HEK293T (cell line): ENCODE results near the gene MROH8.
A peak's percentile ranks its signal among the peaks of the same experiment; 100 is the strongest.

ENCODE experiments used
- CTCF ChIA-PET: fragments of 350-600 bp; formaldehyde crosslinking; extraction: SDS; loops from one replicate; lab custom pipeline; 2021; ENCODE audit warnings: antibody characterized with exemption, inconsistent platforms; lab: Yijun Ruan, JAX
- POLR2A ChIA-PET: fragments of 350-600 bp; formaldehyde crosslinking; extraction: SDS; loops from one replicate; lab custom pipeline; 2020; ENCODE audit warnings: antibody characterized with exemption, inconsistent platforms; lab: Yijun Ruan, JAX
- DNase-seq: peaks from one replicate; pipeline ENCODE4 v3.0.0; 2012; ENCODE audit warnings: mixed read lengths; ENCODE audit errors: extremely low spot score
- ARNT ChIP-seq: fragments of 450-650 bp; IDR thresholded peaks from 2 replicates; pipeline ENCODE4 v1.6.1; 2017; ENCODE audit warnings: mild to moderate bottlenecking
- BHLHE40 ChIP-seq: fragments of 450-650 bp; IDR thresholded peaks from 2 replicates; pipeline ENCODE4 v1.6.1; 2016; ENCODE audit warnings: mild to moderate bottlenecking, moderate library complexity, borderline replicate concordance
- CTBP1 ChIP-seq: fragments of 450-650 bp; IDR thresholded peaks from 2 replicates; pipeline ENCODE4 v1.6.1; 2016; ENCODE audit warnings: borderline replicate concordance
- ELF4 ChIP-seq: fragments of 450-650 bp; IDR thresholded peaks from 2 replicates; pipeline ENCODE4 v1.6.1; 2017; ENCODE audit warnings: antibody characterized with exemption
- FOXA1 ChIP-seq: fragments of 450-650 bp; IDR thresholded peaks from 2 replicates; pipeline ENCODE4 v1.6.1; 2016; ENCODE audit warnings: mild to moderate bottlenecking
- FOXK2 ChIP-seq: fragments of 450-650 bp; IDR thresholded peaks from 2 replicates; pipeline ENCODE4 v1.6.1; 2016; ENCODE audit warnings: mild to moderate bottlenecking
- HDGF ChIP-seq: fragments of 450-650 bp; IDR thresholded peaks from 2 replicates; pipeline ENCODE4 v1.6.1; 2017; ENCODE audit warnings: antibody characterized with exemption, borderline replicate concordance
- L3MBTL2 ChIP-seq: fragments of 450-650 bp; conservative IDR thresholded peaks from 2 replicates; pipeline ENCODE4 v1.6.1; 2016; ENCODE audit warnings: mild to moderate bottlenecking
- LEF1 ChIP-seq: fragments of 450-650 bp; IDR thresholded peaks from 2 replicates; pipeline ENCODE4 v1.6.1; 2017; ENCODE audit warnings: mild to moderate bottlenecking, borderline replicate concordance
- NFRKB ChIP-seq: fragments of 450-650 bp; IDR thresholded peaks from 2 replicates; pipeline ENCODE4 v1.6.1; 2016; ENCODE audit warnings: mild to moderate bottlenecking, moderate library complexity
- SP1 ChIP-seq: fragments of 450-650 bp; IDR thresholded peaks from 2 replicates; pipeline ENCODE4 v1.6.1; 2017
- SUZ12 ChIP-seq: fragments of 450-650 bp; IDR thresholded peaks from 2 replicates; pipeline ENCODE4 v1.6.1; 2016; ENCODE audit warnings: mild to moderate bottlenecking
- TARDBP ChIP-seq: fragments of 450-650 bp; IDR thresholded peaks from 2 replicates; pipeline ENCODE4 v1.6.1; 2016
- ZNF384 ChIP-seq: fragments of 450-650 bp; IDR thresholded peaks from 2 replicates; pipeline ENCODE4 v1.6.1; 2016
- TF ChIP-seq, protein P1 (sequence below): fragments of 450-650 bp; IDR thresholded peaks from 2 replicates; pipeline ENCODE4 v1.6.1; 2016

MROH8 gene

DNA sequence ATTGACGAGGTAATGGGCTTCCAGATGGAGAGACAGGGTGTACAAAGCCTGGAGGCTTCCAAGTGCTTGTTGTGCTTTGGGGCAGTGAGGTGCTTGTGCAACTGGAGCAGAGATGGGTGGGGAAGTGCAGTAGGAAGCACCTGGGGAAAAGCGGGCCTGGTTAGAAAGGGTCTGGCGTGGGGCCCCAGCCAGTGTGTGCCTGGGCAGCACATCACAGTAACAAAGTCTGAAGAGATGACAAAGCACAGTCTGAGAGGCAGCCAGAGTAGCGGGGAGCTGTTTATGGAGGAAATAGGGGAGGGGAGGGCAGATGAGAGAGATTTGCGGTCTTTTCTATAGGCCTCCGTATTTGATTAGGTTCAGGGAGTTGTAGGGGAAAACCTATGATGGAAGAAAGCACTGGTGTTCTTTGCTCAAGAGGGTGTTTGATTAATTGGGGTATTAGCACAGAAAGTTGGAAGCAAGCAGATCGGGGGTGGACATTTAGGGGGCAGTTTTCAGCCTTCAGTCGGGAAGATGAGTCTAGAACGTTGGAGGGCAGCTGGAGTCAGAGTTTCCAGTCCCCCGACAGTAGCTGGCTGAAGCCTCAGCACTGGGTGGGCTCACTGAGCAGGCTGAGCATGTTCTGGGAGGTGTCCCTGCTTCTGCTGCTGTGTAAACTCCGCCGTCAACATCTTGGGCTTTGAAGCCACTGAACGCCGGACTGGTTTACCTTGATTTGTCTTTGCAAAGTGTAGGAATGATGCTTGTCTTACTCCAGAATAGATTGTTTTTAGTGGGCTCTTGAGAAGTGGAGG, 15.5 kb upstream of the MROH8 start:
- POLR2A ChIA-PET: interaction anchor here (3.7 kb wide), 1 partner anchor 16 kb away, joined by 16 read pairs; the partner anchor contains the start of genes MROH8 and RPN2
- CTCF ChIA-PET: interaction anchor here (0.5 to 2.8 kb wide), 5 partner anchors 11 to 64 kb away, joined by 3 to 8 read pairs (median 3); no protein-coding TSS in a partner anchor
- DNase-seq: no peak
- TF ChIP-seq, protein P1, sequence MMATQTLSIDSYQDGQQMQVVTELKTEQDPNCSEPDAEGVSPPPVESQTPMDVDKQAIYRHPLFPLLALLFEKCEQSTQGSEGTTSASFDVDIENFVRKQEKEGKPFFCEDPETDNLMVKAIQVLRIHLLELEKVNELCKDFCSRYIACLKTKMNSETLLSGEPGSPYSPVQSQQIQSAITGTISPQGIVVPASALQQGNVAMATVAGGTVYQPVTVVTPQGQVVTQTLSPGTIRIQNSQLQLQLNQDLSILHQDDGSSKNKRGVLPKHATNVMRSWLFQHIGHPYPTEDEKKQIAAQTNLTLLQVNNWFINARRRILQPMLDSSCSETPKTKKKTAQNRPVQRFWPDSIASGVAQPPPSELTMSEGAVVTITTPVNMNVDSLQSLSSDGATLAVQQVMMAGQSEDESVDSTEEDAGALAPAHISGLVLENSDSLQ: no peak
- TF ChIP-seq CTBP1: no peak
- no peak for TF ChIP-seq SUZ12
- TF ChIP-seq SP1: no peak
- no peak for TF ChIP-seq ARNT
- no peak for TF ChIP-seq L3MBTL2
- TF ChIP-seq BHLHE40: no peak
- TF ChIP-seq LEF1: no peak
- no peak for TF ChIP-seq FOXA1
- no peak for TF ChIP-seq ELF4

DNA sequence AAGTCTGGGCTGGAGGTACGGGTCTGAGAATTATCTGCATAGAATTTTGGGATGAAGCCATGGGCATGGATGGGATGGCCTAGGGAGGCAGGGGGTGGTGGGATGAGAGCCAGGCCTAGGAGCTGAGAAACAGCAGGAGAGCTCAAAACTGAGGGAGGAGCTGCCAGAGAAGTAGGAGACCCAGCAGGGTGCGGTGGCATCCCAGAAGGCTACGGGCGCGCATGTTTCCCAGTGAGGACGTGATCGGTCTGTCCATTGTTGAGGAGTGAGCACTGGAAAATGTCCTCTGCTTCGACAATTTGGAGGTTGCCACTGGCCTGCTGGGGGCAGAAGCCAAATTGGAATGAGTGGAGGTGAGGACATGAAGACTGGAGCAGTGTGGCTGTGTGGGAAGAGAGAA, 14.5 kb upstream of the MROH8 start:
- DNase-seq: no peak
- ChIA-PET CTCF (no interaction called here), POLR2A (interaction anchor here (3.7 kb wide), 1 partner anchor 15 kb away, joined by 16 read pairs; the partner anchor contains the start of genes MROH8 and RPN2)
- TF ChIP-seq ELF4 (no peak), CTBP1 (no peak), BHLHE40 (no peak), ZNF384 (no peak), SUZ12 (no peak)

DNA sequence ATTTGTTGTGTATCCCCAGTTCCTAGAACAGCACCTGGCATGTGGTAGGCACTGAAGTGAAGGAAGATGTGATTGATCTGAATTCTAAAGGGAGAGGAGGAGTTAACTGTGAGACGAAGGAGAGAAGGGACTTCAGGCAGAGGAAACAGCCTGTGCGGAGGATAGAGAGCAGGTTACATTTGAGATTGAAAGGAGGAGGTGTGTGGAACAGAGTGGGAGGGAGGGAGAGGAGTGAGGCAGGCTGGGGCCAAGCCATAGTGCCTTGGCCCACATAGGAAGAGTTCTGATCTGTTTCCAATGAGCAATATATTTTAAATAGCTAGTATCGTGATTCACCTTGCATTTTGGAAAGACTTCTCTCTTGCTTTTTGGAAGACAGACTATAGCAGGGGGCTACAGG, 13.9 kb upstream of the MROH8 start:
- POLR2A ChIA-PET: interaction anchor here (3.7 kb wide), 1 partner anchor 15 kb away, joined by 16 read pairs; the partner anchor contains the start of genes MROH8 and RPN2
- DNase-seq: no peak
- TF ChIP-seq FOXK2: no peak
- no peak for TF ChIP-seq BHLHE40
- TF ChIP-seq FOXA1: no peak
- TF ChIP-seq TARDBP: no peak
- no peak for TF ChIP-seq ELF4
- TF ChIP-seq, protein P1: no peak
- no peak for TF ChIP-seq L3MBTL2
- TF ChIP-seq SUZ12: no peak
- no peak for TF ChIP-seq HDGF
- no peak for TF ChIP-seq ARNT
- no peak for TF ChIP-seq NFRKB
- CTCF ChIA-PET: no interaction called here

DNA sequence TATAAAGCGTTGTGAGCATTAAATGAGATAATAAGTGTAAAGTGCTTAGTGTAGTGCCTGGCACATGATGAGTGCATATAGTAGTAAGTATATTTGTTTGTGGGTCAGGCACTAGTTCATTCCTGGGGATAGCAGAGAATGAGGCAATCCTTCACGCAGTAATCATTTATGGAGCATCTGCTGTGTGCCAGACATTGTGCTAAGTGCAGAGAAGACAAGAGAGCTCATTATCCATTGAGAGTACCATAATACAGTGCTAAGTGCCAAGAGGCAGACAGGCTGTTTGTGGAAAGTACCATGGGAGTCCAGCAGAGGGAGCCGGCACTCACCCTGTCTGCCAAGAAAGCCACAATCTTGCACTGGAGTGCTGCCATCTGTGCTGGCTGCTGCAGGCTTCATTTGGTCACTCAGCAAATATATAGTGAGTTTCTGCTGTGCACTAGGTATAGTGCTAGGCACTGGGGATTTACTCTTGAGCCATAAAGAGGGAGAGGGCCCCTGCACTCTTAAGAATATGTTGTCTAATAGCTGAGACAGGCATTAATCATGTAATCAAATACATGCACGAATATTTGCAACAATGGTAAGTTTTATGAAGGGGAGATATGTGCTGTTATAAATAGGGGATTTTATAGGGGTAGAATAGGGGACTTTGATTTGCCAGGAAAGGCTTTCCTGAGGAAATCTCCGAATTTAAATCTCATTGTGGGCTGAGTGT, 12.9 kb upstream of the MROH8 start:
- ChIA-PET POLR2A (interaction anchor here (2.9 kb wide), 1 partner anchor 13 kb away, joined by 20 read pairs; the partner anchor contains the start of genes MROH8 and RPN2), CTCF (interaction anchor here (0.5 to 1.8 kb wide), 16 partner anchors 9 to 1475 kb away, joined by 3 to 10 read pairs (median 4); partner anchors contain the start of genes MROH8 and RPN2)
- peak; percentile 83 for DNase-seq
- TF ChIP-seq NFRKB (no peak), SUZ12 (no peak), TARDBP (no peak)
- TF ChIP-seq, protein P1: 0 out of 2 replicates have a peak, but pooled peaks have one; percentile 8

DNA sequence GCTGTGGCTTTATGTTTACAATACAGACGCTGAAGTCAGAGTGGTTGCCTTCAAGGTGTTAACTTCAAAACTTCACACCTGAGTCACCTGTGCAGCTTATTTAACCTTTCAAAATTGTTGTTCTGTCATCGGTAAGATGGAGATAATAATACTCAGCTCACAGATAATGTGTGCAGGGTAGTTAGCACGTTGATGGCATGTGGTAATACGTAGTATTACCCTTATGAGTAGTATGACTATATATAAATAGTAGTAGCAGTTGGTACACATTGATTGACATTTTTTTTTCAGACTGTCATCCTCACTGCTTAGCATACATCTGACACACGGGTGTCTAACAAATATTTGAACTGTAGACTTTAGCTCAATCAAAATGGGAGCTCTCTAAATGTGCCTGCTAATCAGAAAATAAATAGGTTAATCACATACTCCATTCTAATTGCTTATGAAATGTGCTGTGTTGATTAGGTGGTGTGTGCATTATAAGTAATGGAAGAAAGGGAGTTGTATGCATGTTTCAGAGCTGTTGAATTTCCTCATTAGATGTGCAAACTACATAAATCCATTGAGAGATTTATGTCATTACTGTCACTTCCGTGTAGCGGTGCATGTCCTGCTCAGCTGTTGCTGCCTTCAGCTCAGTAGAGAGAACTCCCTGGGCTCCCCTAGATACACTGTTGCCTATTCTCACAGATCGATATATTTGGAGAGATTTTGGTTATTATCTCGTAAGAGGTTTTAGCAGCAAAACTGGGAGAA, 11.2 kb upstream of the MROH8 start:
- POLR2A ChIA-PET: interaction anchor here (2.9 kb wide), 1 partner anchor 12 kb away, joined by 20 read pairs; the partner anchor contains the start of genes MROH8 and RPN2
- TF ChIP-seq CTBP1: no peak
- no peak for TF ChIP-seq FOXK2
- no peak for TF ChIP-seq ELF4
- TF ChIP-seq ZNF384: no peak
- no peak for TF ChIP-seq TARDBP
- CTCF ChIA-PET: interaction anchor here (0.5 to 1.1 kb wide), 2 partner anchors 12 to 62 kb away, joined by 3 to 4 read pairs; no protein-coding TSS in a partner anchor
- DNase-seq: no peak
